ENCODE measurements around the gene FAM13C. TPM values are rescaled to one million over a fixed set of nuclear protein-coding genes. Genes with fewer than 3 reads are reported as not detected.
"Not testable (repeated sequence)": the region's sequence is repeated elsewhere in the genome, so short reads cannot be mapped to it uniquely, and the experiment has no call there.

FAM13C gene
- total and polyA plus RNA-seq, 2 of the 4 experiments (the other 2 are of a cell fraction), result 1.6 to 2.9 TPM

GRCh38 chr10:59239108-59239507, 123.2 kb downstream of the FAM13C start:
- H4K20me1 ChIP-seq (ENCODE audit: insufficient read depth, low read length); H3K18ac ChIP-seq (ENCODE audit: low read depth, low read length); H3K23ac ChIP-seq (ENCODE audit: low read depth, low read length); ATAC-seq (ENCODE audit: low read depth); H3K9me3 ChIP-seq (ENCODE audit: control insufficient read depth, insufficient read depth, low read length); H2BK120ac ChIP-seq (ENCODE audit: low read depth, low read length); H3K14ac ChIP-seq (replicated peaks; ENCODE audit: low read depth, low read length); DNase-seq; H3K79me1 ChIP-seq (ENCODE audit: low read depth in 1 of 2, low read length in 2 of 2); H3K4ac ChIP-seq (ENCODE audit: low read depth, low read length); H4K91ac ChIP-seq (ENCODE audit: insufficient read depth, low read depth, low read length); H3K27ac ChIP-seq (ENCODE audit: insufficient read depth, low read length); in situ Hi-C loops (cut with MboI; ENCODE audit: low sequenced_read_pairs); H2AK5ac ChIP-seq (ENCODE audit: low read depth, low read length); H3K9ac ChIP-seq (ENCODE audit: low read depth, low read length); H3K4me2 ChIP-seq (ENCODE audit: low read depth, low read length); H3K4me3 ChIP-seq (ENCODE audit: insufficient read depth, low read depth, low read length); H3K27me3 ChIP-seq (ENCODE audit: control insufficient read depth, insufficient read depth, low read length); H2BK15ac ChIP-seq (ENCODE audit: low read depth, low read length); H2AFZ ChIP-seq (replicated peaks; ENCODE audit: low read length, poor library complexity); CTCF ChIA-PET; H2BK5ac ChIP-seq (ENCODE audit: low read depth, low read length, poor library complexity, severe bottlenecking); dilution Hi-C loops (cut with HindIII; ENCODE audit: low sequenced_read_pairs, unreplicated experiment); POLR2A ChIA-PET (ENCODE audit: unreplicated experiment); H3K4me1 ChIP-seq (ENCODE audit: control insufficient read depth, insufficient read depth, low read length); H2BK20ac ChIP-seq (ENCODE audit: low read depth, low read length); H3K9me1 ChIP-seq (ENCODE audit: insufficient read depth, low read length); BruUV-seq (replicated peaks); H4K8ac ChIP-seq (ENCODE audit: low read depth in 2 of 2, low read length in 2 of 2); H2AK9ac ChIP-seq (replicated peaks; ENCODE audit: low read depth, low read length, poor library complexity); H4K5ac ChIP-seq (ENCODE audit: low read depth, low read length); H3K56ac ChIP-seq (ENCODE audit: extremely low read depth, insufficient read depth, low read length); H3K36me3 ChIP-seq (ENCODE audit: control insufficient read depth, insufficient read depth, low read length): not testable (repeated sequence)
- intact Hi-C loops (cut with micrococcal nuclease), result loop anchor here (10.0 kb wide), 1 partner anchor 966 kb away; no protein-coding TSS in a partner anchor
- no CpG with 5 or more reads among the region's 2 CpGs for whole genome bisulfite sequencing, 2 experiments (ENCODE audit: extremely low coverage in 2 of 2, insufficient read length in 1 of 2)
